ENCODE measurements around the gene CLK2.
"Not testable (repeated sequence)": the region's sequence is repeated elsewhere in the genome, so short reads cannot be mapped to it uniquely, and the experiment has no call there.

CLK2 gene

DNA sequence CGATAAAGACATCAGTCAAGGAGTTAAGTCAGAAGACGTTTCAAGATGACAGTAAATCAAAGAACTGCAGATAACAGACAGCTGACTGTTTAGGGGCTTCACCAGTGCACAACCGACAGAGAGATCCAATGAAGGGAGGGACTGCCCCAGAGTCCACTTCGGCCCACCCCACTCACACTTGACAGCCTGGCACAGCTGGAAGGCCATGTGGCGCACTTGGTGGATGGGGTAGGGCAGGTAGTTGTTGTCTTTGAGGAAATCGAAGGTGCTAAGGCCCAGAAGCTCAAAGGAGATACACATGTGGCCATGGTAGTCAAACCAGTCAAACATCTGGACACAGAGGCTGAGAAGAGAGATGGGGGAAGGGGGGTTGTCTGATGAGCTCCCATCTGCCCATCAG, 6.8 kb downstream of the CLK2 start:
- DNase-seq (ENCODE audit: low read depth), result no peak

DNA sequence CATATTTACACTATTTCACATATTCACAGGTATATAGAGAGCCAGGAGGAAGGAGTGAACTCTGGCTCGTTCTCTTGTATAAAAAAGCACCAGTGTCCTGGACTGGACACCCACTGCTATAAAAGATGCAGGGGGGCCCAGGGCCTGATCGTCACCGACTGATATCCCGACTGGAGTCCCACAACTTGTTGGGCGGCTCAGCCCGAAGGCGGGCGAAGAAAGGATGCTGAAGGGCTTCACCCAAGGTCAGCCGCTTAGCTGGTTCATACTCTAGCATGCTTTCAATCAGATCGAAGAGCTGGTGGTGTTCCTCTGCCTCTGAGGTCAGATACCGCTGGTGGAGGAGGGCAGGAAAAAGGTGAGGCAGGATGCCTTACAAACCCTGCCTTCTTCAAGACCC, 10.2 kb downstream of the CLK2 start:
- DNase-seq (ENCODE audit: low read depth), result no peak

DNA sequence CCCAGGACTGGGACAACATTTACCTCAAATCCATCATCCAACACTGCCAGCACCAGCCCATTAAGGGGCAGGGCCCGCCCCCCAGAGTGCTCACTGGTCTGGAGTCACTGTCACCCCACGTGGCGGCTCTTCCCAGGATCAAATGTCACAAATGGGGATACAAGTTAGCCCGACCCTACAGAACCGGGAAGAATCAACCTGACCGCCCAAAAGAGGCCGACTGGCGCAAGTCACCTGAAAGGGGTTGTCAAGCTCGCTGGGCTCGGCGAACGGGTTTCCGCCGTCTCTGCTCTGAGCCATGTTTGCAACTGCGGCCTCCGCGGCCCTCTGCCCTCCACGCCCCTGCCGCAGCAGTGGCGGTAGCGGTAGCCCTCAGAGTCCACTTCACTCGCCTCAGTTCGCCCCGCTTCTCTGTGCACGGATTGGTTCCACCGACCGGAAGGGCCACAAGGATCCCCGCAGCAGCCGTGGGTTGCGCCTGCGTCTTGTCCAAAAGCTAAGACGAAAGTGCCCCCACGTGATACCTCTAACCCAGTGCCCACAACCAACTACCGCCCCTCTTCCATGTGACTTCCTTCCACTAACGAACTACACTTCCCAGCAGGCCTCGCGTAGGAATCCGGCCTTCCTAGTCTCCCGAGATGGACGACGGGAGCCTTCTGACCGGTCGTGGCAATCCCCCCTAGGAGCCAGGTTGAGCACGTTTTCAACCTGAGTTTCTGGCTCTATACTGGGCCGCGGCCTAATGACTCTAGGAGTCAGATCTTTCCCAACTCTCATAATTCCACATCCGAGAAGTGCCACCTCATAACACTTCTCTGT, 11.2 kb downstream of the CLK2 start, which contains the start of gene SCAMP3:
SCAMP3 (minus strand) TSS at position 509 of the 822 bp plus-strand sequence; CDS start at position 300, 209 bp downstream.
- DNase-seq (ENCODE audit: low read depth), result peak; percentile 80

DNA sequence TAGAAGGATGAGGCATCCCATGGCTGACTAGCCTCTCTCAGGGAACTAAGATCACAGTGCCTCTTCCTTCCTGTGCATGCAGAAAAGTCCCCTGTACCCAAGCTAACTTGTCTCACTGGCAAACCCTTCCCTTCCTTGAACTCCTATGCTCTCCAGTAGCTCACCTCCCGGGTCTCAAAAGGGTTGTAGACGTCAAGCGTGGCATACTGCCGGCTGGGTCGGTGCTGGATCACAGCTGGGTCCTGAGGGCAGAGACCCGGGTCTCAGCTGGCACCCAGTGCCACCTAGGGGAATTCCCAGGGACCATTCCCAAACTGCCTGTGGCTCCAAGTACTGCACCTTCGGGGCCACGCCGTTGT, 11.8 kb downstream of the CLK2 start:
- no peak for DNase-seq (ENCODE audit: low read depth)

DNA sequence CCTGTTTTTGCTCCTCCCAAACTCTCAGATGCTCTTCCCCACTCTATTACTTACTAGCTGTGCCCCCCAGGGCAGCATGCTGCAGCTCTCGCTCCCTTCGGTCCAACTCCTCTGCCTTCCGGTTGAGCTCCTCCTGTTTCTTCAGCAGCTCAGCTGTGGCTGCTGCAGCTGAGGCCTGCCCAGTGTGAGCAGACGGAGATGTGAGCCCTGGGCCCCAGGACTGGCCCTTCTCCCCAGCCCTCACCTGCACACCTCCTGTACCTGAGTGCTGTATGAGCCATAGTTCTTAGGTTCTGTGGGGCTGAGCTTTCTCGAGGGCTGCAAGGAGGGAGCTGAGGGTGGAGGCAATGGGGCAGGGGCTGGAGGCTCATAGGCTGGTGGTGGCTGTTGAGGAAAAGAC, 13.0 kb downstream of the CLK2 start:
- no peak for DNase-seq (ENCODE audit: low read depth)

DNA sequence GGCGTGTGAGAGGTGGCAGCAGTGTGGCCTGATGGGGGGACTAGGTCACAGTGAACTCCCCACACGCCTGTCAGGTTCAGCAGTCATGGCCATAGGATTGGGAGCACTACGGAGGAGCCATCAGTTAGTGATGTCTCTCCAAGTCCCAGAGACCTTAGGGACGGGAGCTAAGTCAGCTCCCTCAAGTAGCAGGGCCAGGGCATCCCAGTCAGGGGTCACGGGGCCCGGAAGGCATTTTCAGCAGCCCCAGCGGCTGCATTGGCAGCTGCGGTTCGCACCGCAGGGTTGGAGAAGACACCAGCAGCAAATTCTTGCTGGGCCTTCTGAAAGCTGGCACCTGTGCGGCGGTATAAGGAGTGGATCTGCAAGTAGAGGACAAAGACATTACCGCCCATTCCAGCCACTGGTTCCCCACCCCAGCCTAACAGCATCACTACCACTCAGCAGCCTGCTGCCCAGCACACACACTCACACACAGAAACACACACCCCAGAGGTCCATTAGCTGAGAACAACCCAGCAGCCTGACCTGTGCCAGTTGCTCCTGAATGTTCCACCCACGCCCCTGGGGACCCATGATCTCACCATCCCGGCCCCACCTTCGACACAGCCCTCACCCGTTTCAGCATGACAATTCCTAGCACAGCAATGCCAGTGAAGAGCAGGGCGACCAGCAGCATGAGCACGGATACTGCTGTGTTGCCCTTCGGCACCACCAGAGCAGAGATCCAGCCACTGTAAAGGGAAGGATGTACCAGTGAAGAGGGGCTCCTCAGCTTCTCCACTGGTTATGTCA, 17.0 kb downstream of the CLK2 start:
- no peak for DNase-seq (ENCODE audit: low read depth)

DNA sequence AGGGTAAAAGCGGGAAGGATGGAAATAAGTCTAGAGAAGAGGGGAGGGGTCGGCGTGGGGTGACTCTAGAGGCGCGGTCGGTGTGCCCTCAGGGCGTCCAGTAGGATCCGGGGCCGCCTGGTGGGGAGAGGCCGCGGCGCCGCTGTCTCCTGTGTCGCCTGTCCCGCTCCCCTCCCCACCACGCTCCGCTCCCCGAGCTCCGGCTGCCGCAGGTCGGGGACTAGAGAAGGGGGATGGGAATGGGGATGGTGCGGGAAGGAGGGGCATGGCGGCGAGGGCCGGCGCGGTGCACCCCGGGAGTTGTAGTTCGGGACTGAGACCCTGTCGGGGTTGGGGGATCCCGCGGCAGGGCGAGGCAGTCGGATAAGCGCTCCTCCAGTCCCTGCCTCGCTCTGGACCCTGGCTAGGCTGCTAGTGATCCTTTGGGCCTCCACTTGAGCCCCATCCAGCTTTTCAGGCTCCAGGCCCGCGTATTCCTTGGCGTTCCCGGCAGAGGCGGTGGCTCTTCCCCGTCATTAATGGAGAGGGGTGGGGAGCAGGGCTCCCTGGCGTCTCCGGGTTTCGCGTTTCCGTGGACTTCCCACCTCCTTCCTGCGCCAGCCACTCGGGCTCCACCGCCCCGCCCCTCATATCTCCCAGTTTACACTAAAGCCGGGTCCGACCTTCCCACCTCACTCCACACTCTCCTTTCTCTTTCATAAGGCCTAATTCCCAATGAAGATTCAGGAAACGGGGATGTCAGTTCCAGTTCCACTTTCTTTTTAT, 17.9 kb downstream of the CLK2 start, which contains the start of gene ENTREP3:
ENTREP3 (minus strand) TSS at position 241 of the 765 bp plus-strand sequence. CDS start 606 bp downstream, outside the sequence.
- peak; percentile 49 for DNase-seq (ENCODE audit: low read depth)

DNA sequence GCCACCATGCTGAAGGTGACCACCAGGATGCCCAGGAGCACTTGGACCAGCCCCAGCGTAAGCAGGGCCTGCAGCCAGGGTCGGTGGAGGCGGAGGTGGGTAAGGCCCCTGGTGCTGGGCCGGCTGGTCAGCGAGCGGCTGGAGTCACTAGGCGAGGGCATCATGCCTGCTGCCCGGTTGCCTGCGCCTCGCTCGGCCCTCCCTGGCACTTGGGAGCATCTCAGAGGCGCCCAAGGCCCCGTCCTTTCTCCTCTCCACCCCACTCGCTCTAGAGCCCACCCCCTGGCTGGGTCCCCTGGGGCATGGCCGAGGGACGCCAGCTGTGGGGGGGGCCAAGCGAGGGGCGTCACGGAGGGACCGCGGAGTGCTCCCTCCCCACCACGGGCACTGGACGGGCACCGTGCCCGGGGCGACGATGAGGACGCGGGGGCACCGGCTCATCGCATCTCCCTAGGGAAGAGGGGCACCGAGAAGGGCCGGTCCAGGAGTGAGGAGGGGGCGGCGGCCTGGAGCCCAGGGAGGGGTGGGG, 18.5 kb downstream of the CLK2 start:
- DNase-seq (ENCODE audit: low read depth), result no peak

DNA sequence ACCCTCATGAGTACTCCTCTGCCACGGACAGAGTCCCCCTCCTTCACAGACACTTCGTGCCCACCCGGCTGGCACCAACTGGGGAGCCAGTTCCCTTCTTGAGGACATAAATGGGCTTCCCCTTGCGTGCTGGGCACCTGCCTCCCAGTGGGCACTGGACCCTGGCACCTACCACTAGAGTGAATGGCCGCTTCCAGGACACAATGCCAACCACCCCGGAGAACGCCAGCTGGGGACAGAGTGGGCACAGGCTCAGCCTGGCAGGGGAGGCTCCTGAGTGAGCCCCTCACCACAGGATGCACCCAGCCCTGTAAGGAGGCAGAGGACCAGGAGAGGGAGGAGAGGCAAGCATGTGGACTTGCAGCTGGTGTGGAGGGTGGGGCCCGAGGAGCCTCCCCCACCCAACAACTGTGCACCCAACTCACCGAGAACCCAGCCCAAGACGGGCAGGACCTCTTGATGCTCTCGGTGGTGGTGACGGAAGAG, 19.0 kb downstream of the CLK2 start:
- no peak for DNase-seq (ENCODE audit: low read depth)

DNA sequence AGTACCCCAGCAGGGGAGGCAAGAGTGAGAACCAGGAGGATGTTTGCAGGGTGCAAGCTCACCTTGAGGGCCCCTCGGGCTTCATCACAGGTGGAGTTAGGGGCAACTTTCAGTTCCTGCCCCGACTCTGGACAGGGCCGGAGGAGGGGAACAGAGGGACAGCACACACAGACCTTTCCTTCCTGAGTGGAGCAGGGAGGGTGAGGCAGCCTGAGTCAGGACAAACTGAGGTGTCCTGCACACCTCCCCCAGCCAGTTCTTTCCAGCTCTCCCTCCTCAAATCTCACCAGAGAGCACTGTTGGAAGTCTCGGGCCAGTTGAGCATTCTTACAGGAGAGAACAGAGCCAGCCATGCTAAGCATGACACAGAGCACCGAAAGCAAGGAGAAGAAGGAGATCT, 19.5 kb downstream of the CLK2 start:
- DNase-seq (ENCODE audit: low read depth), result no peak

DNA sequence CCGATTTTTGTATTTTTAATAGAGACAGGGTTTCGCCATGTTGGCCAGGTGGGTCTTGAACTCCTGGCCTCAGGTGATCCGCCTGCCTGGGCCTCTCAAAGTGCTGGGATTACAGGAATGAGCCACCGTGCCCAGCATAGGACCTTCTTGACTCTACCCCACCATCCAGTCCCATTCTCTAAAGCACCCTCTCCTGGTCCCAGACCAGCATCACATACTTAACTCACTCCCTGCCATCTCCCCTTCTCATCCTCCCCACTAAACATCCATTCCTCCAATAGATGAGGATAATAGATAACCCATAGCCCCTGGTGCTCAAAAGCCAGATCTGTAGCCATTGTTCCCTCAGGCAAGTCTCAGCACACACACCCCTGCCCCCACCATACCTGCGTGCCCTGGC, 20.1 kb downstream of the CLK2 start:
- DNase-seq (ENCODE audit: low read depth), result no peak

DNA sequence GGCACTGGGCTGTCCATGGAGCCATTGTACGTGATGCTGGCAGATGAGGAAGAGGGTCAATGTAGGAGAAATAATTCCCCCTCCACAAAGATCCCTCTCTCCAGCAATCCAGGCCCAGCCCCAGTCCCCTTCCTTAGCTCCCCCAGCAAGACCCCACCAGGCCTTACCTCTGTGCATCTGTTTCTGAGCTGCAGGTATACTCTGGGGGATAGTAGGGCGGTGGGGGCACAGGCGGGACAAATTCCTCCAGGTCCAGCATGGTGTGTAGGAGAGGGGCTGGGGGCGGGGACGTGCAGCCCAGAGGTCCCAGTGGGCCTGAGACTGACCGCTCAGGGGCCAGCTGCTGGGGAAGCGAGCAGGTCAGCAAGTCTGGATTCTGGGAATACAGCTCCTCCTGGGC, 21.7 kb downstream of the CLK2 start:
- no peak for DNase-seq (ENCODE audit: low read depth)

DNA sequence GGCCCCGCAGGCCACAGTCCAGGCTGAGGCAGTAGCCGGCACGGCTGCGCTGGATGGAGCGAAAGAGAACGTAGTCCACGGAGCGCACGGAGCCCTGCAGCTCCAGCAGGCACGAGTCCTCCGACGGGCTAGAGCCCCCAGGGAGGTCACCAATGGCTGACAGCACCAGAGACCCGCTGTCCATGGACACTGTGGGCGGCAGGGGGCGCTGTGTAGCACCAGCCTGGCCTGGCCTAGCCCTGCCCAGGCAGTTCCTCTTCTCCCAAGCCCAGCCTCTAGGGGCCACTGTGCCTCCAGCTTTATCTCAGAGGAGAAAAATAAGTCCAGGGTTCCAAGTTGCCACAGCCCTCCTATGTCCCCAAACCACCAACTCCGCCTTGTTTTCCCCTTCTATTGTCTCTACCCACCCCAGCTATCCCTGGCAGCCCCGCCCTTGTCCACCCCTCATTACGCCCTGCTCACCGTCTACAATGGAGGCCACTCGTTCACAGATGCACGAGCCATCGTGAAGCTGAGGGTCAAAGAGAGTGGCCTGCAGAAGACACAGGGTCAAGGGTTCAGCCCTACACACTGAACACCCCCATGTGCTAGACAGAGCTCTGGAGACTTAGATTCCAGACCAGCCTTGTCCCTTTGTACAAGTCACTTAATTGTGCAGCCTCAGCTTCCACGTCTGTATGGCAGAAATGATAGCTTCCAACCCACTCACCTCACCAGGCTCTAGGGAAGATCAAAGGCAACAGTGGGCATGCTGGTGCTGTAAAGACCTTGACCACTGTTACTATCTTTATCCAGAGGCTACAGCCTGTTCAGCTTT, 22.5 kb downstream of the CLK2 start:
- peak; percentile 95 for DNase-seq (ENCODE audit: low read depth)

DNA sequence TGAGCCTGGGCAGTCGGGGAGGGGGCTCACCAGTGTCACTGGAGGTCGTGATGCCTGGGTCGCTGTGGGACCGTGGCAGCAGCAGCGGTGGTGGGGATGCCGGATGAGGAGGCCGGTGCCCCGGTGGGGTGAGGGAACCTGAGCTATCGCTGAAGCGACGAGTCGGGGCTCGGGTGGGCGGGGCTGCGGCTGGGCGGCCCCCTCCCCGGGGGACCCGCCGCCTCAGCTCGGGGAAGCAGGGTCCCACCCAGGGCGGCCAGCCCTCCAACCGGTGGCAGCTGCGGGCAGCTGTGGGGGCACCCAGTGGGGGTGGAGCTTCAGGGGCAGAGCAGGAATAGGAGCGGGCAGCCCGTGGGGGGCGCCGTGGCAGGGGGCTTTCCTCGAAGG, 23.1 kb downstream of the CLK2 start:
- no peak for DNase-seq (ENCODE audit: low read depth)

DNA sequence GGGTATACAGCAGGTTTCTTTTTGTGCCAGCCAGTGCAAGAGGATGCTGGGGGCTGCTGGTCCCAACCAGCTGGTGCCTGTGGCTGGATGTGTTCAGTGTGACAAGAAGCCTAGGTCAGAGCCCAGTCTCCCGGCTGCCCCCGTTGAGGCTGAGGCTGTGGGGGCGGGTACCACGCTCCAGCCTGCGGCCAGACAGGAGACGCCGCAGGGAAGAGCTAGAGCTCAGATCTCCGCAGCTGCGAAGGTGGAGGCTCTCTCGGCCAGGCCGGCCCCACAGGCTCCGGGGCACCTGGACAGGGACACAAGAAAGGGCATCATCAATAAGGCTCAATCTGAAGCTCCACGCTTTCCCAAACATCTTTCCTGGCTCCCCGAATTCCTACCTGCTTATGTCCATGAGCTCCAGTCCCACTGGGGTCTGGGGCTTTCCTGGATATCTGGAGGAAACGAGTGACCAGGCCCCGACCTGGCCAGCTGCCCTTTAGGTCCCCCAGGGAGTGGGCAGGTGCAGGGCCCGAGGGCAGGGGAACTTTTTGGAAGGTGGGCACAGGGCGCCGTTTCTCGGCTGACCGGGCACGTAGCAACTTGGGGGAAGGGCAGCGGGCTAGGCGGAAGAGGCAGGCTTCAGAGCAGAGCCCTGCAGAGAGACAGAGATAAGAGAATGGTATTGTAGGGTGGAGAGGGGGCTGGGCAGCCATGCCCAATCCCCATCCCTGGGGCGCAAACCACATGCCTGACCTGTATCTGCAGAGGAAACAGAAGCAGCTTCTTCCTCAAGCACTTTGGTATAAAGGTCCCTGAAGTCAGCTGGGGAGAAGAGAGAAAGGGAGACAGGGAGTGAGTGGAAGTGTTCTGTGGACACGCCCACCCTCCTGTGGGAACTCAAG, 25.4 kb downstream of the CLK2 start:
- DNase-seq (ENCODE audit: low read depth), result no peak

DNA sequence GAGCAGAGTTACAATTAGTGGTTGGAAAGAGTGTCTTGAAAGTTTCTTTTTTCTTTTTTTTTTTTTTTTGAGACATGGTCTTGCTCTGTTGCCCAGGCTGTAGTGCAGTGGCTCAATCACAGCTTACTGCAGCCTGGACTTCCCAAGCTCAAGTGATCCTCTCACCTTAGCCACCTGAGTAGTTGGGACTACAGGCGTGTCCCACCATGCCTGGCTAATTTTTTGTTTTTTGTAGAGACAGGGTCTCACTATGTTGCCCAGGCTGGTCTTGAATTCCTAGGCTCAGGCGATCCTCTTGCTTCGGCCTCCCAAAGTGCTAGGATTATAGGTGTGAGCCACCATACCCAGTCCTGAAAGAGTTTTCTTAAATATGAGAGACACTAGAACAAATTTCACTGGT, 26.5 kb downstream of the CLK2 start:
- not testable (repeated sequence) for DNase-seq (ENCODE audit: low read depth)

DNA sequence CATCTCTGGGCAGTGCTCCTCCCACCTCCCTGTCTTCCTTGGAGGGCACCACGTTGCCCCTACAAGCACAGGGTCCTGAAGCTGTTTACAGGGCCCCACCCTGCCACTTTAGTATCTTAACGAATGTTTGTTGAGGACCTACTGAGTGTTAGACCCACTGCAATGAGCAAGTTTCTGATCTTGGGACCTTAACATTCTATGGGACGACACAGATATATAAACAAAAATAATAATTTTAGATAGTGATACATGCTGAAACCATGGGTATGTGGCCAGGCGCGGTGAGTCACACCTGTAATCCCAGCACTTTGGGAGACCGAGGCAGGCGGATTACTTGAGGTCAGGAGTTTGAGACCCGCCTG, 28.2 kb downstream of the CLK2 start:
- no peak for DNase-seq (ENCODE audit: low read depth)

DNA sequence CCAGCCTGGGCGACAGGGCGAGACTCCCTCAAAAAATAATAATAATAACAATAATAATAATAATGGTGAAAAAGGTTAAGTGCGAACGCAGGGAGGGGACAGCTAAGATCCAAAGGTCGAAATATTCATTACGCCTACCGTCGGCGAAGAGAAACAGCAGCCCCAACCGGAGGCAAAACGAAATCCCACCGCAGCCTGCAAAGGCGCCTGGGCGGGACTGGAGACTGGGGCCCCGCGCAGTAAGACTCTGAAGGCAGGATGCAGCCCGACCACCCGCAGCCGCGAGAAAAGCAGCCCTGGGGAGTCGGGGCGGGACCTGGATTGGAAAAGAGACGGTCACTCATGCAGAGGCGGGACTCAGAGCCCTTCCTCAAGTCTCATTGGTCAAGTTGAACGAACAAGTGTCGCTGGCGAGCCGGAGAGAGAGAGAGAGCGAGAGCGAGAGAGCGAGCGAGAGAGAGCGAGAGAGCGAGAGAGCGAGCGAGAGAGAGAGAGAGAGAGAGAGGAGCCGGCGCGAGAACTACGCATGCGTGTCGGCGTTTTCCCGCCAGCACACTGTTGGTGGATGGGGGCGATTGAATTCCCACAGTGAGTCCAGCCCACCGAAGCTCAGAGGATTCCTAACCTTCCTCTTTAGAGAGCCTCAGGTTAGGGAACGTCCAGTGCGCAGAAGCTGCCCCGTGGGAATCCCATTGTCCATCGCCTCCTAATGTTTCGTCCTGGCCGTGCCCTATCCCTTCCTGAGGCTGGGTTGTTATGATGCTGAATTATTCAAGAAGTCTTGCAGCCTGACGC, 28.7 kb downstream of the CLK2 start:
- peak; percentile 89 for DNase-seq (ENCODE audit: low read depth)

DNA sequence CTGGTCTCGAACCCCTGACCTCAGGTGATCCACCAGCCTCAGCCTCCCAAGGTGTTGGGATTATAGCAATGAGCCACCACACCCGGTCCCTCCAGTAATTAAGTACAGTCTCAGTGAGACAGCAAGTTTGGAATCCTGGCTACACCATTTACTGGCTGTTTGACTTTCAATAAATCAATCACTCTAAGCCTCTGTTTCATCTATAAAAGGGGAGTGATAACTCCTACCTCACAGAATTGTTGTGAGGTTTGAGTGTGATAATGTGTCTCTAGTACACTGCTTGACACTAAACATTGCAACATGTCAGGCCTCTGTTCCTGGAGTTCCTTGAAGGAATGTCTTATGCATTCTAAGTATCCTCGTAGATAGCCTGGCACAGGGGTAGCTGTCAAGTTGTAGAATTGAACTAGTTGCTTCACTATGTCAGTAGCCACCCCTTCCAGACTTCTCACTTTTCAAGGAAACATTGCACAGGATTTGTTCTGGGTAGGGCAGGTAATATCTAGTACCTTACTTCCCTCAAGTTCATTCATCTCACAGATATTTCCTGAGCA, 30.4 kb downstream of the CLK2 start:
- DNase-seq (ENCODE audit: low read depth), result no peak
